MM.1S (cell line): ENCODE results near the gene AP1M1.

Experiments used
- CTCF ChIP-seq: fragments of 300-600 bp; sonication (generic); IDR thresholded peaks from 2 replicates; pipeline ENCODE4 v1.5.1; 2016; ENCODE audit warnings: antibody characterized with exemption, low read length, mixed read lengths
- EZH2 ChIP-seq: fragments of 300-600 bp; sonication (generic); optimal IDR thresholded peaks from 2 replicates; pipeline ENCODE3; 2017; ENCODE audit warnings: low read depth, mild to moderate bottlenecking, antibody characterized with exemption, low read length, mixed read lengths
- EZH2phosphoT487 ChIP-seq: fragments of 300-600 bp; sonication (generic); IDR thresholded peaks from 2 replicates; pipeline ENCODE4 v1.6.1; 2018; ENCODE audit warnings: antibody characterized with exemption, low read length

DNA sequence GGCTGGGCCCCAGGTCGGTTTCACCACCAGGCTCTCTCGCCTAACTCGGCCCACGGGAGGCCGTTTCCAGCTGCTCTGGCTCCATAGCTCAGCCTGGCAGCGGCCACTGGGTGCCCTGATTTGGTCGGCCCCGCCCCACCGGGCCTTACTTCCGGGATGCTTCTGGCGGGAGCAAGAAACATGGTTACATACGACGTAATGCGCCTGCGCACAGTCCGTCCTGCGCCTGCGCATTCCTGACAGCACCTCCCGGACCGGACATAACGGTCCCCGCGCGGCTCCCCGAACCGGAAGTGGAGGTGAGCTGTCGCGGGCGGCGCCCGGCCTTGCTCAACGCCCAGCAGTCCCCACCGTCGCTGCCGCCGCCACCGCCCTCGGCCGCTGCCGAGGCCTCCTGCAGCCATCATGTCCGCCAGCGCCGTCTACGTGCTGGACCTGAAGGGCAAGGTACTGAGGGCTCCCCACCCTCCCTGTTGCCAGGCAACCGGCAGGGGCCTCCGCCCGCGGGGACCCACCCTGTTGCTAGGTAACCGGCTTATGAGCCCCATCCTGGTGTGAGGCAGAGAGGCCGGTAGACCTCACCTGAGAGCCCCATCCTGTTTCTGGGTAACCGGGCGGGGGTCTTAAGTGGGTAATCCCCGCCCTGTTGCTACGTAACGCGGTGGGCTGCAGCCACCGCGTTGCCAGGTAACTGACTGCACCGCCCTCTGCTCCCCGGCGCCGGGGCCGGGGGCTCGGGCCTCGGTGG is at the start of gene AP1M1:
- TF ChIP-seq CTCF (no peak), EZH2phosphoT487 (no peak), EZH2 (no peak)
